ENCODE measurements around the gene ARHGEF3.
"Not testable (repeated sequence)": the region's sequence is repeated elsewhere in the genome, so short reads cannot be mapped to it uniquely, and the experiment has no call there.

Gene ARHGEF3

DNA sequence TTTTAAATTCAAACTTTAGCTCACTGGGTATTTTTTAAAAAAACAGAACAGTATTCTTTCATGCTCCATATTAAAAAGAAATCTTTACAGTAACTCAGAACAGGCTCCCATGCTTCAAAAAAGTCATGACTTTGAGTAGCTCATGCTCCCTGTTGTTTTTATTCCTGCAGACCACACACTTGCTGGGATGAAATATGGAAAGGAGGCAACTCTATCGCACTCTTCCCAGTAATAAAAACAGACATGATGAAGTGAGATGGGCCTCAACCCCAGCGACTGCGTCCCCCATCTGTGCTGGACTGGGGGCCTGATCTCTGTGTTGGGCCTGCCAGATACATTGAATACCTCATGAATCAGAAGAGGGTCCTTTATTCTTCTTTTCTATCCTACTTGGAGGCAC lies 58.9 kb downstream of the ARHGEF3 start:
- DNase-seq (ENCODE audit: extremely low read depth, low read depth) = no peak
- TF ChIP-seq, protein P1, sequence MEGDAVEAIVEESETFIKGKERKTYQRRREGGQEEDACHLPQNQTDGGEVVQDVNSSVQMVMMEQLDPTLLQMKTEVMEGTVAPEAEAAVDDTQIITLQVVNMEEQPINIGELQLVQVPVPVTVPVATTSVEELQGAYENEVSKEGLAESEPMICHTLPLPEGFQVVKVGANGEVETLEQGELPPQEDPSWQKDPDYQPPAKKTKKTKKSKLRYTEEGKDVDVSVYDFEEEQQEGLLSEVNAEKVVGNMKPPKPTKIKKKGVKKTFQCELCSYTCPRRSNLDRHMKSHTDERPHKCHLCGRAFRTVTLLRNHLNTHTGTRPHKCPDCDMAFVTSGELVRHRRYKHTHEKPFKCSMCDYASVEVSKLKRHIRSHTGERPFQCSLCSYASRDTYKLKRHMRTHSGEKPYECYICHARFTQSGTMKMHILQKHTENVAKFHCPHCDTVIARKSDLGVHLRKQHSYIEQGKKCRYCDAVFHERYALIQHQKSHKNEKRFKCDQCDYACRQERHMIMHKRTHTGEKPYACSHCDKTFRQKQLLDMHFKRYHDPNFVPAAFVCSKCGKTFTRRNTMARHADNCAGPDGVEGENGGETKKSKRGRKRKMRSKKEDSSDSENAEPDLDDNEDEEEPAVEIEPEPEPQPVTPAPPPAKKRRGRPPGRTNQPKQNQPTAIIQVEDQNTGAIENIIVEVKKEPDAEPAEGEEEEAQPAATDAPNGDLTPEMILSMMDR (IDR thresholded peaks at IDR 0.05; ENCODE audit: low read depth, low read length, missing control alignments) = no peak
- no peak overlapping the region for H3K4me3 ChIP-seq (replicated peaks; ENCODE audit: low read depth, low read length)

DNA sequence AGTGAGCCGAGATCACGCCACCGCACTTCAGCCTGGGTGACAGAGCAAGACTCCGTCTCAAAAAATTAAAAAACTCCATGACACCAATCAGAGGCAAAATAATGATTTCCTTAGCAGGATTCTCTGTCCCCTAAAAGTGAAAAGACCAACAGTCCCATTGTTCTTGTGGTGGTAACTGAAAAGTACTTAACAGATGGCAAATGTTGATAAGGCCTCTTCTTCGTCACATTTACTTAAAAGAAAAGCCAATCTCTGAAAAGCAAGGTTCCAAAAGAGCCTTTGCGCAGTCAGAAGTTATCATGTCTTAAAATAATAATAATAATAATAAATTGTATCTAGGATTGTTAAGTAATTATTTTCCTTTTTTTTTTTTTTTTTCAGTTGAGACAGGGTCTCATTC lies 62.7 kb downstream of the ARHGEF3 start:
- no peak for DNase-seq (ENCODE audit: extremely low read depth, low read depth)
- TF ChIP-seq, protein P1 (IDR thresholded peaks at IDR 0.05; ENCODE audit: low read depth, low read length, missing control alignments) = no peak
- no peak overlapping the region for H3K4me3 ChIP-seq (replicated peaks; ENCODE audit: low read depth, low read length)

DNA sequence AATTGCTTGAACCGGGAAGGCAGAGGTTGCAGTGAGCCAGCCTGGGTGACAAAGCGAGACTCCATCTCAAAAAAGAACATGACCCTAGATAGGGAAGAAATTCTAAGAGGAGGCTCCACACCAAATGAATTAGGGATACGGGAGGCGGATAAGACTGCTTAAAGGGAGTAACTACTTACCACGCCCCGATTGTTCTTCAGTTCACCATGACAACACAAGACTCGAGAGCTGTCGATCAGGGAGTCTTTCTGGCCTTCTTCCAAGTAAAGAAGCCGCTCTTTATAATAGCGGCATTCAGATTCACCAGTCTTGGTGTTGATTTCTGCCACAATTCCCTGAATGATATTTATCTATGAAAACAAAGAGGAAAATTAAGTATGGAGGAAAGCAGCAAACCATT lies 64.7 kb downstream of the ARHGEF3 start:
- TF ChIP-seq, protein P1 (IDR thresholded peaks at IDR 0.05; ENCODE audit: low read depth, low read length, missing control alignments) = no peak
- DNase-seq (ENCODE audit: extremely low read depth, low read depth) = no peak

DNA sequence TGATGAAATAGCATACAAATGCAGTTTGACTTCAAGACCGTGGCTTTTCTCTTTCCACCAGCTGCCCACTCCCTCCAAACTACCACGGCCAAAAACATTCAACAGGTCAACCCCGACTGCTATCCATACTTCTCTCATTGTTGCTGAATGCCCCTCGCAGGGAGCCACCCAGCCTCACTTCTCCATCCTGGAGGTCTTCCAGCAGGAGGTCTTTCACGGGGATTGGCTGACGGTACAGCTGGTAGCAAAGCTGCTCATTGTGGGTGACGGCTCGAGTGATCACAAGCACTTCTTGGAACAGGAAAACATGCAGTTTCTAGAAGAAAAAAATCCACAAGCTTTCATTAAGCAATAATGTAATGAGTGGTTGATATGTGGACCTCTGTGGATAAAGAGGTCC lies 69.6 kb downstream of the ARHGEF3 start:
- no peak for DNase-seq (ENCODE audit: extremely low read depth, low read depth)
- TF ChIP-seq, protein P1 (IDR thresholded peaks at IDR 0.05; ENCODE audit: low read depth, low read length, missing control alignments) = no peak
- H3K4me3 ChIP-seq (replicated peaks; ENCODE audit: low read depth, low read length) = no peak overlapping the region

More for the DNA sequence above, 64.7 kb downstream of the ARHGEF3 start:
- H3K4me3 ChIP-seq (replicated peaks; ENCODE audit: low read depth, low read length) = no peak overlapping the region

DNA sequence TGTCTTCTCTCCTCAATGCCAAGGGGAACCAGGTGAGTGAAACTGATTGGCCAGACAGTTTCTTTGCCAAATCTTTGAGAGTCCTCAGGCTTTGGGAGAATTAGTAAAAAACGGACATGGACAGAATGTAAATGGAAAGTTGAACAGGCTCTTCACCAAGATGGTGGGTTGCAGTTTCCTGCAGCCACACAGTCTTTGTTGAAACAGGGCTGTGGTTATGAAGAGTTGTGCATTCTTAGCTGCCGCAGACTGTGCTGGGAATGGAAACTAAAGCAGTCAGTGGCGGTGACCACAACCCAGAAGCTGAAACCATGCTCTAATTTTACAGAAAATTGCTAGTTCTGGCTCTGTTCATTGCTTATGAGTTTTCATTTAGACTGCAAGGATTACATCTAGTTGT lies 76.6 kb downstream of the ARHGEF3 start:
- no peak for DNase-seq (ENCODE audit: extremely low read depth, low read depth)
- H3K4me3 ChIP-seq (replicated peaks; ENCODE audit: low read depth, low read length) = no peak overlapping the region
- TF ChIP-seq, protein P1 (IDR thresholded peaks at IDR 0.05; ENCODE audit: low read depth, low read length, missing control alignments) = no peak

DNA sequence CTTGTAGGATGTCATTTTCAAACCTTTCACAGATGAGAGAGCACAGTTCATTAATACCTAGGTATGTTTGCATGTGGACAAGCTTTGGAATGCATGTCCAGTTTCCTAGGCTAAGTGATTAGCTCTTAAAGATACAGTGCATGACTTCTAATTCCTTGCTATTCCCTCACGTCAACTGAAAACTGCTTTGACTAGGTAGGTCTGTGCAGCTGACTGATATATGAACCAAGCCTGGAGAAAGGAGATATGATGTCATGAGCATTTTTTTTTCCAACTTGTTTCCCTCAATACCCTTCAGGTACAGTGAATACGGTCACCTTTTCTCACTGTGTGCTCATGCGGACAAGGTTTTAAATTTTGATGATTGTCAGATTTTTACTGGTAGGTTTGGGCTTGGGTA lies 77.1 kb downstream of the ARHGEF3 start:
- TF ChIP-seq, protein P1 (IDR thresholded peaks at IDR 0.05; ENCODE audit: low read depth, low read length, missing control alignments) = no peak
- no peak overlapping the region for H3K4me3 ChIP-seq (replicated peaks; ENCODE audit: low read depth, low read length)
- no peak for DNase-seq (ENCODE audit: extremely low read depth, low read depth)

DNA sequence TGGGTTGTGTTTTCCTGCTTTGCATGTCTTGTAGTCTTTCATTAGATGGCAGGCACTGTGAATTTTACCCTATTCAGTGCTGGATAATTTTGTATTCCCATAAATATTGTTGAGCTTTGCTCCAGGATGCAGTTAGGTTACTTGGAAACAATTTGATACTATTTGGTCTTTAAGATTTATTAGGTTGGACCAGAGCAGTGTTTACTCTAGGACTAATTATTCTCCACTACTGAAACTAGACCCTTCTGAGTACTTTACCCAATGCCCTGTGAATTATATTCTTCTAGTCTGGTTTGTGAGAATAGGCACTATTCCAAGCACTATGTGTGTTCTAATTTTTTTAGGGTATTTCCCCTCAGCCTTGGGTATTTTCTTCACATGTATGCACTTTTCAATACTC lies 80.9 kb downstream of the ARHGEF3 start:
- no peak for DNase-seq (ENCODE audit: extremely low read depth, low read depth)
- TF ChIP-seq, protein P1 (IDR thresholded peaks at IDR 0.05; ENCODE audit: low read depth, low read length, missing control alignments) = no peak
- no peak overlapping the region for H3K4me3 ChIP-seq (replicated peaks; ENCODE audit: low read depth, low read length)

DNA sequence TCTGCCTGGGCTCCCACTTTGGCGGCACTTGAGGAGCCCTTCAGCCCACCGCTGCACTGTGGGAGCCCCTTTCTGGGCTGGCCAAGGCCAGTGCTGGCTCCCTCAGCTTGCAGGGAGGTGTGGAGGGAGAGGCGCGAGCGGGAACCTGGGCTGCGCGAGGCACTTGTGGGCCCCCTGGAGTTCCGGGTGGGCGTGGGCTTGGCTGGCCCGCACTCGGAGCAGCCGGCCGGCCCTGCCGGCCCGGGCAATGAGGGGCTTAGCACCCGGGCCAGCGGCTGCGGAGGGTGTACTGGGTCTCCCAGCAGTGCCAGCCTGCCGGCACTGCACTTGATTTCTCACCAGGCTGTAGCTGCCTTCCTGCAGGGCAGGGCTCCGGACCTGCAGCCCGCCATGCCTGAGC lies 82.9 kb downstream of the ARHGEF3 start:
- not testable (repeated sequence) for H3K4me3 ChIP-seq (replicated peaks; ENCODE audit: low read depth, low read length); DNase-seq (ENCODE audit: extremely low read depth, low read depth)
